Endothelial cell of umbilical vein (primary cell): ENCODE results near the gene BCAP31.

Experiments used
- CTCF ChIP-seq, 2 donors: IDR thresholded peaks; 1 replicate in 1 of 2; 2 replicates in 1 of 2; pipeline ENCODE4 v1.5.1; 2011; ENCODE audit warnings: low read length in 2 of 2, mild to moderate bottlenecking in 2 of 2, moderate library complexity in 2 of 2, control low read depth in 1 of 2, inconsistent platforms in 1 of 2, low read depth in 1 of 2; ENCODE audit not compliant: insufficient read depth in 1 of 2; ENCODE audit errors: extremely low read depth in 1 of 2
- EZH2 ChIP-seq: IDR thresholded peaks from 2 replicates; pipeline ENCODE4 v1.6.1; 2012; ENCODE audit warnings: borderline replicate concordance, low read depth, mild to moderate bottlenecking, moderate library complexity, low read length, inconsistent platforms; ENCODE audit not compliant: severe bottlenecking
- FOS ChIP-seq: IDR thresholded peaks from 2 replicates; pipeline ENCODE4 v1.6.1; 2011; ENCODE audit warnings: mild to moderate bottlenecking, low read length, moderate library complexity, borderline replicate concordance; ENCODE audit not compliant: insufficient read depth
- GATA2 ChIP-seq: IDR thresholded peaks from 2 replicates; pipeline ENCODE4 v1.7.0; 2011; ENCODE audit warnings: low read depth, mild to moderate bottlenecking, moderate library complexity, mixed read lengths, low read length; ENCODE audit not compliant: insufficient read length, insufficient read depth
- JUN ChIP-seq: IDR thresholded peaks from 2 replicates; pipeline ENCODE4 v1.6.1; 2011; ENCODE audit warnings: borderline replicate concordance, low read depth; ENCODE audit not compliant: insufficient read length, insufficient read depth
- MYC ChIP-seq: IDR thresholded peaks from one replicate; pipeline ENCODE4 v1.6.1; 2011; ENCODE audit warnings: mild to moderate bottlenecking, low read depth, low read length
- POLR2A ChIP-seq: IDR thresholded peaks from 2 replicates; pipeline ENCODE4 v1.6.1; 2012; ENCODE audit warnings: low read depth, mild to moderate bottlenecking, control low read depth, low read length
- POLR2AphosphoS5 ChIP-seq: IDR thresholded peaks from 2 replicates; pipeline ENCODE4 v1.6.1; 2012; ENCODE audit warnings: low read depth, mild to moderate bottlenecking, control low read depth, low read length, moderate library complexity; ENCODE audit not compliant: insufficient read depth

DNA sequence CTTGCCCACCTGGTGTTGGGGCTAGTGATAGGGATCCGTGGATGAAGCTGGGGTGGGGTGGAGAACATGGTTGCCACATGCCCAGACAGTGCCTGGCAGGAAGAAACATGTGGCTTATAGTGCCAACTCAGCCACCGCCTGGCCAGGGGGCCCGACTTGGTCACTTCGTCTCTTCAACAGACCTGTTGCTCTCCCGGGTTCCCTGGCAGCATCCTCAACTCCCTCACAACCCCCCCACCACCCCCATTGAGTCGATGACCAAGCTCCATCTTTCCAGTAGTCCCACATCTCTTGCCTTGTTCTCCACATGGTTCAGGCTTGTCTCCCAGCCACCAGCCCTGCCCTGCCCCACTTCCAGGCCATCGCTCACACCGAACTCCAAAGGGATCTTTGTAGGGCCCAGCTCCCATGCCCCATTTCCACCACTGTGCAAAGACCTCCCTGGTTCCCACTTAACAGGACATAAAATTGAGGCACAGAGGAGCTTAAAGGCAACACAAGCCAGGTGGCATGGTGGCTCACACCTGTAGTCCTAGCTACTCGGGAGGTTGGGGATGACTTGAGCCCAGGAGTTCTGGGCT lies 58.4 kb downstream of the BCAP31 start:
- TF ChIP-seq JUN, result no peak
- no peak for TF ChIP-seq POLR2AphosphoS5
- no peak for TF ChIP-seq CTCF (IDR thresholded peaks at IDR 0.05; ENCODE audit: extremely low read depth in 1 of 2, insufficient read depth in 1 of 2, low read depth in 1 of 2, low read length in 2 of 2)
- no peak for TF ChIP-seq POLR2A
- TF ChIP-seq FOS, result no peak
- no peak for TF ChIP-seq MYC
- TF ChIP-seq GATA2, result no peak
- no peak for TF ChIP-seq EZH2
